ENCODE results near the gene CPA2.
"Not testable (repeated sequence)": the region's sequence is repeated elsewhere in the genome, so short reads cannot be mapped to it uniquely, and the experiment has no call there.

The CPA2 gene

DNA sequence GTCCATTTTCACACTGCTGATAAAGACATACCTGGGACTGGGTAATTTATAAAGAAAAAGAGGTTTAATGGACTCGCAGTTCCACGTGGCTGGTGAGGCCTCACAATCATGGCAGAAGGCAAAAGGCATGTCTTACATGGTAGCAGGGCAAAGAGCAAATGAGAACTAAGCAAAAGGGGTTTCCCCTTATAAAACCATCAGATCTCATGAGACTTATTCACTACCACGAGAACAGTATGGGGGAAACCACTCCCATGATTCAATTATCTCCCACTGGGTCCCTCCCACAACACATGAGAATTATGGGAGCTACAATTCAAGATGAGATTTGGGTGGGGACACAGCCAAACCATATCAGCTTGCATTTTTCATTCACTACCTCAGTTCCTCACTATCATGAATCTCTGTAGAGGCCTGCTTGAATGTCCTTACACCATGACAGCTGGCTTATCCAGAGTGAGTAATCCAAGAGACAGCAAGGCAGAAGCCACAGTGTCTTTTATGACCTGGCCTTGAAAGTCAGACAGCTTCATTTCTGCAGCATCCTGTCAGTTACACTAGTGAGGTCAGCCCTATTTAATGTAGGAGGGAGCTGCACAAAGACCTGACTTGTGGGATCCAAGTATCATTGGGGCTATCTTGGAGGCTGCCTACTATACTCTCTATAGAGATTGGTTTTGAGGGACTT is 55.0 kb downstream of the CPA2 start:
- DNase-seq, result not testable (repeated sequence)

DNA sequence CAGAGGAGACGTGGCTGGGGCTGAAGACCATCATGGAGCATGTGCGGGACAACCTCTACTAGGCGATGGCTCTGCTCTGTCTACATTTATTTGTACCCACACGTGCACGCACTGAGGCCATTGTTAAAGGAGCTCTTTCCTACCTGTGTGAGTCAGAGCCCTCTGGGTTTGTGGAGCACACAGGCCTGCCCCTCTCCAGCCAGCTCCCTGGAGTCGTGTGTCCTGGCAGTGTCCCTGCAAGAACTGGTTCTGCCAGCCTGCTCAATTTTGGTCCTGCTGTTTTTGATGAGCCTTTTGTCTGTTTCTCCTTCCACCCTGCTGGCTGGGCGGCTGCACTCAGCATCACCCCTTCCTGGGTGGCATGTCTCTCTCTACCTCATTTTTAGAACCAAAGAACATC is 56.0 kb downstream of the CPA2 start:
- DNase-seq, result no peak

GRCh38 chr7:130324306-130324943 is 57.8 kb downstream of the CPA2 start:
- DNase-seq, result no peak

DNA sequence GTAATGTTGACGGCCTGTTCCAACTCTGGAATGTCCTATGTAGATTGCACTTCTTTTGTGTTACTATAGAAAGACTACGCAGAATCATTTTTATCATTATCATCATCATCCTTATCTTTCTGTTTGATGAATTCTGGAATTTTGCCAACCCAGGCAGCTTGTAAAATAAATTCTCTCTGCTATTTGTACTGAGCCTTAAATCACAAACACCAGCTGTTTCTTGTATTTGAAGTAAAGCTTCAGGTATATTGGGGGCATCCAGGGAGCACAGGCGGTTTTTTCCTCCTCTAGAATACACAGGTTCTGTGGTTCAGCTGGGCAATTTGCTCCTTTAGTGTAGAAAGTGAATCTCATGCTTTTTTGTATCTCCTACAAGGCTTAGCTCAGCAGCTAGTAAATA is 63.0 kb downstream of the CPA2 start:
- peak; percentile 57 for DNase-seq

DNA sequence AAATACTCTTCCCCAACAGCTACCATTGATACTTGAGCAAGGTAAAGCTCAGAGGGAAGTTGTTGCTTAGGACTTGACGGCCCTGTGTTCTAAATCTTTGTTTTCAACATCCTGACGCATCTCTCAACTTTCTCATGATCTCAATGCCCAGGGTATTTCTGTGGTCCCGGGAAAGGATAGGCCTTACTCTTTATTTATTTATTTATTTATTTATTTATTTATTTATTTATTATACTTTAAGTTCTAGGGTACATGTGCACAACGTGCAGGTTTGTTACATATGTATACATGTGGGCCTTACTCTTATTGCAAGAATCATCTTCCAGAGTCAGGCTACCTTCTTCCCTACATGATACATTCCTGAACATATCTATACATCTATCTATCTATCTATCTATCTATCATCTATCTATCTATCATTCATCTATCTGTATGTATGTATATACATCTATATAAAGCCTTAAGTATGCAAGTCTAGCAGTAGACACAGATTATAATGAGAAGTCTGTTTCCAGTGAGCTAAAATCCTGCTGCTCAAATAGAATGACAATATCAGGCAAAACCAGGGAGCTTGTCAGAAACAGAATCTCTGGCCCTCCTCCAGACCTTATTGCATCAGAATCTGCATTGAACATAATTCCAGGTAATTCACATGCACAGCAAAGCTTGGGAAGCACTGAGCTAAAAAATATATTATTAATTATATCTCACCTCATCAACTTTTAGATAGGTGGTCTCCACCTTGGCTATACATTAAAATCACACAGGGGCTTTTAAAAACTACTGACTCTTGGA is 65.8 kb downstream of the CPA2 start:
- DNase-seq, result no peak

- DNase-seq, result no peak
These were observed 67.2 kb downstream of the CPA2 start for GRCh38 chr7:130333832-130334231.

- DNase-seq, result no peak
These were observed 67.6 kb downstream of the CPA2 start for GRCh38 chr7:130334274-130334673.

GRCh38 chr7:130337410-130337971 is 70.8 kb downstream of the CPA2 start:
- no peak for DNase-seq

DNA sequence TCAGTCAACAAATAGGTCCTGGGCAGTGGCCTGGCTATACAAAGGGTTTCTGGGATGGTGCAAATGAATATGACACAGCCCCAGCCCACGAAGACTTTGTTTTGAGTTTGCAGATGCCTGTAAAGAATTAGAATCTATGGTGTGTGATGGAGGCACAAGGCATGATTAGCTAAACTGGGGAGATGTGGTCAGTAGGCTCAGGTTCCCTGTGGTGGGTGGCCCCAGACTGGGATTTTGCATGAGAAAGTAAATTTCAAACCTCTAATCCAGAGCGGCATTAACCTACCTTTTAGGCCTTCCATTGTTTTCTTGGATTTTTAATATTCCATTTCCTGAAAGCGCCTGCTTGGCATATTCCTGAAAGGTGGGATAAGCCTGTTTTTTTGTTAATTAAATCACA is 71.6 kb downstream of the CPA2 start:
- DNase-seq, result no peak
